Measurements from ENCODE around the gene TMOD1. TPM values are rescaled to one million over a fixed set of nuclear protein-coding genes. Genes with fewer than 3 reads are reported as not detected.

The TMOD1 gene
- total and polyA plus RNA-seq, 2 of the 13 experiments (the other 11 are each of a cell fraction or from before 2014, with no cell fraction given): 0.04 to 0.07 TPM

DNA sequence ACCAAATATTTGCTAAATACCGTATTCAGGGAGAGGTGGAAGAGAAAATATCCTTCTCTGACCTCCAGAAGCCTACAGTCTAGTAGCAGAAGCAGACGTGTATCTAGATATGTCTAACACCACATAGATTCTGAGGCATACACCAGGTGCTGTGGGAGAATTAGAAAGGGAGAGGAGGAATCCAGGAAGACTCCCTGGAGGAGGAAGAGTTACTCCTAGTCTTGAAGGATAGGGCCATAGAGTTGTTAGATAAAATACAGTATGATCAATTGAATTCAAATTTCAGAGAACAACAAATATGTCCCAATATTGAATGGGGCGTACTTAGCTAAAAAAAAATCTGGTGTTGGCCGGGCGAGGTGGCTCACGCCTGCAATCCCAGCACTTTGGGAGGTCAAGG lies 58.7 kb downstream of the TMOD1 start:
- in situ Hi-C loops (cut with HindIII; ENCODE audit: extremely low pct_ligation_motif_present, low pct_unique_long_range_greater_than_20kb): no loop called here

DNA sequence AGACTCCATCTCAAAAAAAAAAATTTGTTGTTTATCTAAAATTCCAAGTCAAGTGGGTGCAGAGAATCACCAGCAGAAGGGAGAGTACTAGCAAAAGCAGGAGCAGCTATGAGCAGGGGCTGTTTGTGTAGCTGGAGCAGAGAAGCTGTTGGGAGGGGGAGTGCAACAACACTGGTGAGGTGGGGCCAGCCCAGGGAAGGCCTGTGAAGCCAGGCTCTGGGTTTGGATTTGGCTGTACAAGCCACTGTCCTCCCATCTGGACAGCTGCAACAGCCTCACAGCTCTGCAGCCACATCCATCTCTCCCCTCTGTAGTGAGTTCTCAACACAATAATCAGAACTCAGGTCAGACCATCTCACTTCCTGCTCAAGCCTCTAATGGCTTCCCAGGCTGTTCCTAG lies 59.4 kb downstream of the TMOD1 start:
- H4K20me1 ChIP-seq (ENCODE audit: insufficient read depth, low read length): no peaks in the 10 kb centered on the region
- ATAC-seq (no peak), FAIRE-seq (no peak), DNase-seq (ENCODE audit: low spot score) (no peak)
- no peak overlapping the region for H3K4me2 ChIP-seq (ENCODE audit: low read depth, low read length)
- POLR2A ChIA-PET: no interaction called here
- no peak overlapping the region for H3K9ac ChIP-seq (ENCODE audit: insufficient read depth, low read depth, low read length)
- no peak overlapping the region for H3K27ac ChIP-seq (ENCODE audit: extremely low read length, insufficient read depth, low read length)
- in situ Hi-C loops (cut with HindIII; ENCODE audit: extremely low pct_ligation_motif_present, low pct_unique_long_range_greater_than_20kb): no loop called here
- intact Hi-C loops (cut with micrococcal nuclease; ENCODE audit: unreplicated experiment): no loop called here
- no peak overlapping the region for H2AFZ ChIP-seq (ENCODE audit: low read length)
- H3K4me3 ChIP-seq (replicated peaks in 1 of 3; ENCODE audit: insufficient read depth in 1 of 3, low read depth in 2 of 3, low read length in 3 of 3): no peak overlapping the region
- no TSS peak for BruUV-seq (replicated peaks)
- peaks cover 2 to 9% of the 10 kb centered on the region in 2 experiments; a peak in 3 of 5 replicates for H3K27me3 ChIP-seq (ENCODE audit: control insufficient read depth in 1 of 2, insufficient read depth in 2 of 2, low read length in 2 of 2)
- H3K9me3 ChIP-seq (ENCODE audit: low read length): no peaks in the 10 kb centered on the region
- no peaks in the 10 kb centered on the region for H3K79me2 ChIP-seq (ENCODE audit: insufficient read depth, low read length)
- CTCF ChIA-PET (ENCODE audit: low intra/inter-chr PET ratio, low total read pairs): no interaction called here
- H3K36me3 ChIP-seq (replicated peaks in 1 of 2; ENCODE audit: control insufficient read depth in 1 of 2, insufficient read depth in 2 of 2, low read length in 2 of 2): no peaks in the 10 kb centered on the region
- H3K4me1 ChIP-seq (ENCODE audit: insufficient read depth, low read length): no peaks in the 10 kb centered on the region
- no peak for TF ChIP-seq ZNF530 (CRISPR knock-in tag; IDR thresholded peaks at IDR 0.05; ENCODE audit: low read depth)
- no peak for TF ChIP-seq ZNF761 (CRISPR knock-in tag; conservative IDR thresholded peaks at IDR 0.05)
- no peak for TF ChIP-seq KDM3A (CRISPR knock-in tag; IDR thresholded peaks at IDR 0.05; ENCODE audit: low read depth)
- TF ChIP-seq ZNF816 (CRISPR knock-in tag; IDR thresholded peaks at IDR 0.05; ENCODE audit: borderline replicate concordance): no peak
- no peak for TF ChIP-seq ZNF878 (CRISPR knock-in tag; IDR thresholded peaks at IDR 0.05)
- no peak for TF ChIP-seq SMAD3 (CRISPR knock-in tag; IDR thresholded peaks at IDR 0.05)
- TF ChIP-seq, protein P1, sequence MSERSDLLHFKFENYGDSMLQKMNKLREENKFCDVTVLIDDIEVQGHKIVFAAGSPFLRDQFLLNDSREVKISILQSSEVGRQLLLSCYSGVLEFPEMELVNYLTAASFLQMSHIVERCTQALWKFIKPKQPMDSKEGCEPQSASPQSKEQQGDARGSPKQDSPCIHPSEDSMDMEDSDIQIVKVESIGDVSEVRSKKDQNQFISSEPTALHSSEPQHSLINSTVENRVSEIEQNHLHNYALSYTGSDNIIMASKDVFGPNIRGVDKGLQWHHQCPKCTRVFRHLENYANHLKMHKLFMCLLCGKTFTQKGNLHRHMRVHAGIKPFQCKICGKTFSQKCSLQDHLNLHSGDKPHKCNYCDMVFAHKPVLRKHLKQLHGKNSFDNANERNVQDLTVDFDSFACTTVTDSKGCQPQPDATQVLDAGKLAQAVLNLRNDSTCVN (CRISPR knock-in tag; IDR thresholded peaks at IDR 0.05; ENCODE audit: borderline replicate concordance): no peak
- TF ChIP-seq IRX3 (CRISPR knock-in tag; IDR thresholded peaks at IDR 0.05; ENCODE audit: borderline replicate concordance, low read depth): no peak
- no peak for TF ChIP-seq ZFP36L2 (CRISPR knock-in tag; IDR thresholded peaks at IDR 0.05)
- TF ChIP-seq HDAC2 (CRISPR knock-in tag; IDR thresholded peaks at IDR 0.05): no peak
- no peak for TF ChIP-seq ZNF20 (CRISPR knock-in tag; IDR thresholded peaks at IDR 0.05)
- no peak for TF ChIP-seq ZNF558 (CRISPR knock-in tag; IDR thresholded peaks at IDR 0.05; ENCODE audit: borderline replicate concordance)
- TF ChIP-seq ATAD3A (CRISPR knock-in tag; IDR thresholded peaks at IDR 0.05): no peak
- no peak for TF ChIP-seq ZNF253 (CRISPR knock-in tag; IDR thresholded peaks at IDR 0.05; ENCODE audit: borderline replicate concordance)
- no peak for TF ChIP-seq TBL1XR1 (IDR thresholded peaks at IDR 0.05; ENCODE audit: borderline replicate concordance, low read length, partially characterized antibody)

More for the DNA sequence above, 58.7 kb downstream of the TMOD1 start:
- Histone ChIP-seq H3K27ac (ENCODE audit: extremely low read length, insufficient read depth, low read length) (no peak overlapping the region), H3K4me2 (ENCODE audit: low read depth, low read length) (no peak overlapping the region), H3K27me3 (ENCODE audit: control insufficient read depth in 1 of 2, insufficient read depth in 2 of 2, low read length in 2 of 2) (peaks cover 2 to 9% of the 10 kb centered on the region in 2 experiments; a peak in 3 of 5 replicates), H3K4me1 (ENCODE audit: insufficient read depth, low read length) (no peaks in the 10 kb centered on the region), H2AFZ (ENCODE audit: low read length) (no peak overlapping the region), H3K79me2 (ENCODE audit: insufficient read depth, low read length) (no peaks in the 10 kb centered on the region), H3K9ac (ENCODE audit: insufficient read depth, low read depth, low read length) (no peak overlapping the region), H4K20me1 (ENCODE audit: insufficient read depth, low read length) (no peaks in the 10 kb centered on the region), H3K36me3 (replicated peaks in 1 of 2; ENCODE audit: control insufficient read depth in 1 of 2, insufficient read depth in 2 of 2, low read length in 2 of 2) (no peaks in the 10 kb centered on the region), H3K9me3 (ENCODE audit: low read length) (no peaks in the 10 kb centered on the region), H3K4me3 (replicated peaks in 1 of 3; ENCODE audit: insufficient read depth in 1 of 3, low read depth in 2 of 3, low read length in 3 of 3) (no peak overlapping the region)
- intact Hi-C loops (cut with micrococcal nuclease; ENCODE audit: unreplicated experiment): no loop called here
- ChIA-PET CTCF (ENCODE audit: low intra/inter-chr PET ratio, low total read pairs) (no interaction called here), POLR2A (no interaction called here)
- 45% methylated on average over 6 of the region's 6 CpGs for whole genome bisulfite sequencing (ENCODE audit: low lambda C conversion rate)
- FAIRE-seq (no peak), ATAC-seq (no peak), DNase-seq (ENCODE audit: low spot score) (no peak)
- BruUV-seq (replicated peaks): no TSS peak
- TF ChIP-seq HOXA5 (CRISPR knock-in tag; IDR thresholded peaks at IDR 0.05): no peak
- TF ChIP-seq, protein P2, sequence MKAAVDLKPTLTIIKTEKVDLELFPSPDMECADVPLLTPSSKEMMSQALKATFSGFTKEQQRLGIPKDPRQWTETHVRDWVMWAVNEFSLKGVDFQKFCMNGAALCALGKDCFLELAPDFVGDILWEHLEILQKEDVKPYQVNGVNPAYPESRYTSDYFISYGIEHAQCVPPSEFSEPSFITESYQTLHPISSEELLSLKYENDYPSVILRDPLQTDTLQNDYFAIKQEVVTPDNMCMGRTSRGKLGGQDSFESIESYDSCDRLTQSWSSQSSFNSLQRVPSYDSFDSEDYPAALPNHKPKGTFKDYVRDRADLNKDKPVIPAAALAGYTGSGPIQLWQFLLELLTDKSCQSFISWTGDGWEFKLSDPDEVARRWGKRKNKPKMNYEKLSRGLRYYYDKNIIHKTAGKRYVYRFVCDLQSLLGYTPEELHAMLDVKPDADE (CRISPR knock-in tag; IDR thresholded peaks at IDR 0.05): no peak
- no peak for TF ChIP-seq NAIF1 (CRISPR knock-in tag; IDR thresholded peaks at IDR 0.05; ENCODE audit: borderline replicate concordance)
- no peak for TF ChIP-seq ZNF501 (CRISPR knock-in tag; IDR thresholded peaks at IDR 0.05)
- TF ChIP-seq TGIF2 (CRISPR knock-in tag; IDR thresholded peaks at IDR 0.05): no peak
